Neural progenitor cell (in vitro differentiated cells): ENCODE results near the gene PRDM2. TPM values are rescaled to one million over a fixed set of nuclear protein-coding genes. Genes with fewer than 3 reads are reported as not detected.
A peak's percentile ranks its signal among the peaks of the same experiment; 100 is the strongest.

Experiments used
- DNase-seq: peaks from one replicate; pipeline ENCODE4 v3.0.0-alpha.2; 2016; ENCODE audit warnings: low spot score
- H2AFZ ChIP-seq: fragments of 200-600 bp; sonication (generic); replicated peaks from 2 replicates; pipeline ENCODE4 v1.6.1; 2016; ENCODE audit warnings: antibody characterized with exemption
- H3F3A ChIP-seq: fragments of 200-600 bp; sonication (generic); 2 replicates; pipeline ENCODE4 v1.6.1; 2016; ENCODE audit warnings: antibody characterized with exemption, low read depth
- H3K27ac ChIP-seq: fragments of 200-600 bp; sonication (generic); 2 replicates; pipeline ENCODE4 v1.5.1; 2016; ENCODE audit warnings: mild to moderate bottlenecking
- H3K27me3 ChIP-seq: fragments of 200-600 bp; sonication (generic); 2 replicates; pipeline ENCODE4 v1.6.1; 2016; ENCODE audit warnings: mild to moderate bottlenecking, moderate library complexity
- H3K36me3 ChIP-seq: fragments of 200-600 bp; sonication (generic); 2 replicates; pipeline ENCODE4 v1.5.1; 2016
- H3K4me1 ChIP-seq: fragments of 200-600 bp; sonication (generic); 2 replicates; pipeline ENCODE4 v1.6.1; 2016; ENCODE audit warnings: mixed run types
- H3K4me2 ChIP-seq: fragments of 200-600 bp; sonication (generic); 2 replicates; pipeline ENCODE4 v1.6.1; 2016
- H3K4me3 ChIP-seq: fragments of 200-600 bp; sonication (generic); 2 replicates; pipeline ENCODE4 v1.5.1; 2016
- H3K79me2 ChIP-seq: fragments of 200-600 bp; sonication (generic); 2 replicates; pipeline ENCODE4 v1.6.1; 2016; ENCODE audit warnings: low read depth
- H3K9ac ChIP-seq: fragments of 200-600 bp; sonication (generic); 2 replicates; pipeline ENCODE4 v1.6.1; 2016
- H3K9me3 ChIP-seq: fragments of 200-600 bp; sonication (generic); 2 replicates; pipeline ENCODE4 v1.5.1; 2016; ENCODE audit warnings: low read depth
- H4K20me1 ChIP-seq: fragments of 200-600 bp; sonication (generic); 2 replicates; pipeline ENCODE4 v1.6.1; 2016; ENCODE audit warnings: low read depth
- H3K27ac Mint-ChIP-seq: 3 replicates; pipeline ENCODE4 v1.8.0; 2021; ENCODE audit warnings: mixed read lengths
- H3K27me3 Mint-ChIP-seq: 2 replicates; pipeline ENCODE4 v1.8.0; 2022; ENCODE audit warnings: low read depth, mild to moderate bottlenecking, inconsistent platforms, moderate library complexity, mixed read lengths; ENCODE audit not compliant: insufficient read depth
- H3K36me3 Mint-ChIP-seq: 3 replicates; pipeline ENCODE4 v1.8.0; 2021; ENCODE audit warnings: mixed read lengths
- H3K4me1 Mint-ChIP-seq: 3 replicates; pipeline ENCODE4 v1.8.0; 2021; ENCODE audit warnings: mixed read lengths
- H3K4me3 Mint-ChIP-seq: 3 replicates; pipeline ENCODE4 v1.8.0; 2021; ENCODE audit warnings: mild to moderate bottlenecking, moderate library complexity, mixed read lengths
- H3K9me3 Mint-ChIP-seq: 3 replicates; pipeline ENCODE4 v1.8.0; 2020; ENCODE audit warnings: mixed read lengths
- EZH2 ChIP-seq: fragments of 200-600 bp; sonication (generic); IDR thresholded peaks from 2 replicates; pipeline ENCODE4 v1.6.1; 2017; ENCODE audit warnings: antibody characterized with exemption, mild to moderate bottlenecking, moderate library complexity
- EZH2phosphoT487 ChIP-seq: fragments of 200-600 bp; sonication (generic); IDR thresholded peaks from 2 replicates; pipeline ENCODE4 v1.6.1; 2017; ENCODE audit warnings: antibody characterized with exemption
- total RNA-seq: library from RNA; depleted of rRNA; stranded (reverse); fragments of >200 nt; gene quantifications from 2 replicates; pipeline ENCODE4 v1.2.3, GENCODE V29; 2015; ENCODE audit warnings: low replicate concordance
- TF ChIP-seq, protein P1 (sequence below): fragments of 200-600 bp; sonication (generic); IDR thresholded peaks from 2 replicates; pipeline ENCODE4 v1.5.1; 2017; ENCODE audit warnings: antibody characterized with exemption, mild to moderate bottlenecking

Gene PRDM2
- total RNA-seq, 1 donor from 2014 or later = 22.0 TPM

GRCh38 chr1:13760340-13760739 lies 60.4 kb downstream of the PRDM2 start:
- no peak overlapping the region for H3K27ac Mint-ChIP-seq
- peaks cover 98% of the 10 kb centered on the region for H4K20me1 ChIP-seq
- TF ChIP-seq EZH2phosphoT487 = no peak
- no peak for TF ChIP-seq EZH2
- TF ChIP-seq, protein P1, sequence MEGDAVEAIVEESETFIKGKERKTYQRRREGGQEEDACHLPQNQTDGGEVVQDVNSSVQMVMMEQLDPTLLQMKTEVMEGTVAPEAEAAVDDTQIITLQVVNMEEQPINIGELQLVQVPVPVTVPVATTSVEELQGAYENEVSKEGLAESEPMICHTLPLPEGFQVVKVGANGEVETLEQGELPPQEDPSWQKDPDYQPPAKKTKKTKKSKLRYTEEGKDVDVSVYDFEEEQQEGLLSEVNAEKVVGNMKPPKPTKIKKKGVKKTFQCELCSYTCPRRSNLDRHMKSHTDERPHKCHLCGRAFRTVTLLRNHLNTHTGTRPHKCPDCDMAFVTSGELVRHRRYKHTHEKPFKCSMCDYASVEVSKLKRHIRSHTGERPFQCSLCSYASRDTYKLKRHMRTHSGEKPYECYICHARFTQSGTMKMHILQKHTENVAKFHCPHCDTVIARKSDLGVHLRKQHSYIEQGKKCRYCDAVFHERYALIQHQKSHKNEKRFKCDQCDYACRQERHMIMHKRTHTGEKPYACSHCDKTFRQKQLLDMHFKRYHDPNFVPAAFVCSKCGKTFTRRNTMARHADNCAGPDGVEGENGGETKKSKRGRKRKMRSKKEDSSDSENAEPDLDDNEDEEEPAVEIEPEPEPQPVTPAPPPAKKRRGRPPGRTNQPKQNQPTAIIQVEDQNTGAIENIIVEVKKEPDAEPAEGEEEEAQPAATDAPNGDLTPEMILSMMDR = no peak
- H3F3A ChIP-seq = peaks cover 13% of the 10 kb centered on the region
- no peak overlapping the region for H3K9ac ChIP-seq
- H3K4me3 Mint-ChIP-seq = no peak overlapping the region
- no peaks in the 10 kb centered on the region for H3K9me3 ChIP-seq
- no peak overlapping the region for H3K4me2 ChIP-seq
- no peaks in the 10 kb centered on the region for H3K36me3 Mint-ChIP-seq
- H3K4me3 ChIP-seq = no peak overlapping the region
- no peak for DNase-seq
- H3K4me1 Mint-ChIP-seq = peaks cover 59% of the 10 kb centered on the region
- no peak overlapping the region for H2AFZ ChIP-seq
- peaks cover 98% of the 10 kb centered on the region for H3K79me2 ChIP-seq
- H3K9me3 Mint-ChIP-seq = no peaks in the 10 kb centered on the region
- no peak overlapping the region for H3K27ac ChIP-seq
- no peaks in the 10 kb centered on the region for H3K27me3 ChIP-seq
- H3K4me1 ChIP-seq = peaks cover 46% of the 10 kb centered on the region
- H3K27me3 Mint-ChIP-seq = peaks cover 2% of the 10 kb centered on the region
- no peaks in the 10 kb centered on the region for H3K36me3 ChIP-seq

- Histone ChIP-seq H3K79me2 (peaks cover 98% of the 10 kb centered on the region), H4K20me1 (peaks cover 99% of the 10 kb centered on the region), H3K27me3 (no peaks in the 10 kb centered on the region), H3F3A (peaks cover 13% of the 10 kb centered on the region), H3K27ac (no peak overlapping the region), H3K4me2 (peak overlapping the region; percentile 19), H3K9me3 (no peaks in the 10 kb centered on the region), H3K36me3 (no peaks in the 10 kb centered on the region), H2AFZ (no peak overlapping the region), H3K4me1 (peaks cover 46% of the 10 kb centered on the region), H3K9ac (no peak overlapping the region), H3K4me3 (no peak overlapping the region)
- DNase-seq = peak; percentile 53
- Mint-ChIP-seq H3K27ac (no peak overlapping the region), H3K9me3 (no peaks in the 10 kb centered on the region), H3K4me3 (no peak overlapping the region), H3K27me3 (peaks cover 2% of the 10 kb centered on the region), H3K36me3 (no peaks in the 10 kb centered on the region), H3K4me1 (peaks cover 62% of the 10 kb centered on the region)
- TF ChIP-seq, protein P1 = no peak
- TF ChIP-seq EZH2phosphoT487 (no peak), EZH2 (no peak)
These were observed 60.9 kb downstream of the PRDM2 start for GRCh38 chr1:13760921-13761320.

DNA sequence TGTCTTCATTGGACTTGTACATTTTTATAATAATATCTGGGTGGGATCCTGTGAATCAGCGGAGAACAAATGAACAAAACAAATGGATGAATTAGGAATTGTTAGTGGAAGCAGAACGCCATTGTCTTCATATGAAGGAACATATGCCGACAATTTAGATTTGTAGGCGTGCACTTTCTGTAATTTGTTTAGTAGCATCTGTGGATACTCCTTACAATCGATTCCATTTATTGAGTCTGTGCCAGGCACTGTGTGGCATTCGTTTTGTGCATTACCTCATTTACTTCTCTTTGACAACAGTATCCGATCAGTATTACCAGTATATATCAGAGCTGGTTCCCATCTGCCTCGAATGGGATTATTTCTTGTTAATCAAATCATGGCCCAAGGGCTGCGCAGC lies 61.9 kb downstream of the PRDM2 start:
- Mint-ChIP-seq H3K4me3 (no peak overlapping the region), H3K4me1 (peaks cover 60% of the 10 kb centered on the region), H3K36me3 (peaks cover 2% of the 10 kb centered on the region), H3K9me3 (no peaks in the 10 kb centered on the region), H3K27me3 (peaks cover 2% of the 10 kb centered on the region), H3K27ac (no peak overlapping the region)
- no peak for TF ChIP-seq EZH2
- TF ChIP-seq, protein P1 = no peak
- no peak for TF ChIP-seq EZH2phosphoT487
- H3K79me2 ChIP-seq = peaks cover 99% of the 10 kb centered on the region
- no peak for DNase-seq
- no peaks in the 10 kb centered on the region for H3K9me3 ChIP-seq
- no peaks in the 10 kb centered on the region for H3K36me3 ChIP-seq
- H3K4me2 ChIP-seq = peak overlapping the region; percentile 42
- H3K4me3 ChIP-seq = no peak overlapping the region
- H4K20me1 ChIP-seq = peaks cover 92% of the 10 kb centered on the region
- no peaks in the 10 kb centered on the region for H3K27me3 ChIP-seq
- no peak overlapping the region for H3K9ac ChIP-seq
- peaks cover 46% of the 10 kb centered on the region for H3K4me1 ChIP-seq
- no peak overlapping the region for H3K27ac ChIP-seq
- H3F3A ChIP-seq = peaks cover 13% of the 10 kb centered on the region
- H2AFZ ChIP-seq = no peak overlapping the region
